GM23338 (cell line): ENCODE results near the gene SPRY1.

Source experiments
- CTCF ChIP-seq, 2 experiments: fragments of 200-600 bp in 1 of 2; sonication (generic) in 1 of 2; conservative IDR thresholded peaks; 2 replicates each; pipeline versions ENCODE4 v1.5.1 to v1.6.1; 2016 to 2017; ENCODE audit warnings: antibody characterized with exemption in 2 of 2, low read depth in 2 of 2, mild to moderate bottlenecking in 2 of 2, moderate library complexity in 1 of 2
- EZH2phosphoT487 ChIP-seq: fragments of 200-600 bp; sonication (generic); IDR thresholded peaks from one replicate; pipeline ENCODE4 v1.8.1; 2018; ENCODE audit warnings: antibody characterized with exemption; ENCODE audit not compliant: unreplicated experiment
- NANOG ChIP-seq: IDR thresholded peaks from 2 replicates; pipeline ENCODE4 v1.6.1; 2016; ENCODE audit warnings: antibody characterized with exemption, borderline replicate concordance
- POLR2AphosphoS5 ChIP-seq: IDR thresholded peaks from 2 replicates; pipeline ENCODE4 v1.6.1; 2016; ENCODE audit warnings: antibody characterized with exemption, low read depth
- TF ChIP-seq, protein P1 (sequence below): IDR thresholded peaks from one replicate; pipeline ENCODE4 v1.6.1; 2018; ENCODE audit warnings: antibody characterized with exemption; ENCODE audit not compliant: unreplicated experiment

GRCh38 chr4:123446865-123447474 is 50.4 kb downstream of the SPRY1 start:
- TF ChIP-seq POLR2AphosphoS5 = no peak
- no peak for TF ChIP-seq NANOG
- no peak for TF ChIP-seq CTCF (conservative IDR thresholded peaks at IDR 0.05; ENCODE audit: low read depth in 2 of 2)
- no peak for TF ChIP-seq EZH2phosphoT487
- TF ChIP-seq, protein P1, sequence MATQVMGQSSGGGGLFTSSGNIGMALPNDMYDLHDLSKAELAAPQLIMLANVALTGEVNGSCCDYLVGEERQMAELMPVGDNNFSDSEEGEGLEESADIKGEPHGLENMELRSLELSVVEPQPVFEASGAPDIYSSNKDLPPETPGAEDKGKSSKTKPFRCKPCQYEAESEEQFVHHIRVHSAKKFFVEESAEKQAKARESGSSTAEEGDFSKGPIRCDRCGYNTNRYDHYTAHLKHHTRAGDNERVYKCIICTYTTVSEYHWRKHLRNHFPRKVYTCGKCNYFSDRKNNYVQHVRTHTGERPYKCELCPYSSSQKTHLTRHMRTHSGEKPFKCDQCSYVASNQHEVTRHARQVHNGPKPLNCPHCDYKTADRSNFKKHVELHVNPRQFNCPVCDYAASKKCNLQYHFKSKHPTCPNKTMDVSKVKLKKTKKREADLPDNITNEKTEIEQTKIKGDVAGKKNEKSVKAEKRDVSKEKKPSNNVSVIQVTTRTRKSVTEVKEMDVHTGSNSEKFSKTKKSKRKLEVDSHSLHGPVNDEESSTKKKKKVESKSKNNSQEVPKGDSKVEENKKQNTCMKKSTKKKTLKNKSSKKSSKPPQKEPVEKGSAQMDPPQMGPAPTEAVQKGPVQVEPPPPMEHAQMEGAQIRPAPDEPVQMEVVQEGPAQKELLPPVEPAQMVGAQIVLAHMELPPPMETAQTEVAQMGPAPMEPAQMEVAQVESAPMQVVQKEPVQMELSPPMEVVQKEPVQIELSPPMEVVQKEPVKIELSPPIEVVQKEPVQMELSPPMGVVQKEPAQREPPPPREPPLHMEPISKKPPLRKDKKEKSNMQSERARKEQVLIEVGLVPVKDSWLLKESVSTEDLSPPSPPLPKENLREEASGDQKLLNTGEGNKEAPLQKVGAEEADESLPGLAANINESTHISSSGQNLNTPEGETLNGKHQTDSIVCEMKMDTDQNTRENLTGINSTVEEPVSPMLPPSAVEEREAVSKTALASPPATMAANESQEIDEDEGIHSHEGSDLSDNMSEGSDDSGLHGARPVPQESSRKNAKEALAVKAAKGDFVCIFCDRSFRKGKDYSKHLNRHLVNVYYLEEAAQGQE = no peak
